ENCODE measurements around the gene ANXA2.

Gene ANXA2

DNA sequence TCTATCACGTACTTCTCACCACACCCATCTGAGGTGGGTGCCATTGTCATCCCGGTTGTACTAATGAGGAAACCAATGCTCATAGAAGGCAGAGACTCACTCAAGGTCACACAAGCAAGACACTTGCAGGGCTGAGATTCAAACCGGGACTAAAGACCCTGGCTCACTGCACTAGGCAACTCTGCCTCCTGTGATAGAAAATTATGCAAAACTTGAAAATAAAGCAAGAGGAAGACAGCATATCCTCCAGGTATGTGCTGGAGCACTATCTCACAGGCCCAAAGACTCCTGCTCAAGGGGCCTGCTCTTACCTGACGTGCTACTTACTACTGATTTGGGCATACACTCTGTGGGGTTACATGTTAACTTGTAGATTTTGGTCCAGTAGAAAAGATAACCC is 25.6 kb downstream of the ANXA2 start:
- no peak overlapping the region for H3K9ac ChIP-seq (ENCODE audit: low read length)
- H3K27ac ChIP-seq (ENCODE audit: low read depth, low read length, poor library complexity, severe bottlenecking), result no peak overlapping the region
- no peaks in the 10 kb centered on the region for H4K20me1 ChIP-seq (ENCODE audit: insufficient read depth, low read length)

DNA sequence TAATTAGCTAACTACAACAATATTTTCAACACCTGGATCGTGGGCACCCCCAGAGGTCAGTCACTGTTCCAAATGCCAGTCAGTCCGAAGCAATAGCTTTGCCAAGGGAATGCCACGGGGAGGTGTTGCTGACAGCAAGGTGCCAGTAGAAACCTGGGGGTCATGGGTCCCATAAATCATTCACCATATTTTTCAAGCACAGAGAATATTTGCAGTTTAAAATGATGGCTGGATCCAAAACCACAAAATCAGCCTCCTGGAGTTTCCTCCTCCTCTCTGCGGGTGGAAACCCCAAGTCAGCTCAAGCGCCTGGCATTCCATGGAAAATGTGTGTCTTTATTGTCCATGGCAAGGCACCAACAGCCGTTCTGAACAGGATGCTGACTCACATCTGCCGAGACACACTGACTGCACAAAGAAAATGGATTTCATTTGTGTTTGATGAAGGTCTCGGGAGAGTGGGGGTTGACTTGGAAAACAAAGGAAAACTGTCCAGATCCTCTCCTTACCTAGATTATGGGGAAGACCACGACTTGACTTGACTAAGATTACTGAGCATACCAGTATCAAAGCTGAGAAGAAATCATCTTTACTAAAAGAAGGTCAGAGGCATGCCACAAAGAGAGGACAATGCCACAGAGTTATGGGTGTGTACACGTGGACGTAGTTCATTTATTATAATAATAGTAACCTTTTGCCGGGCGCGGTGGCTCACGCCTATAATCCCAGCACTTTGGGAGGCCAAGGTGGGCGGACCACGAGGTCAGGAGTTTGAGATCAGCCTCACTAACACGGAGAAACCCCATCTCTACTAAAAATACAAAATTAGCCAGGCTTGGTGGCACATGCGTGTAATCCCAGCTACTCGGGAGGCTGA is 26.4 kb downstream of the ANXA2 start:
- H3K4me1 ChIP-seq (ENCODE audit: insufficient read depth, low read length, severe bottlenecking), result no peaks in the 10 kb centered on the region

More for the DNA sequence above, 25.6 kb downstream of the ANXA2 start:
- Histone ChIP-seq H3K4me1 (ENCODE audit: insufficient read depth, low read length, severe bottlenecking) (no peaks in the 10 kb centered on the region), H3K9me3 (ENCODE audit: low read length) (no peaks in the 10 kb centered on the region), H3F3A (ENCODE audit: insufficient read depth, low read length) (no peaks in the 10 kb centered on the region), H3K79me2 (ENCODE audit: insufficient read depth, low read length) (no peaks in the 10 kb centered on the region), H3K9me2 (ENCODE audit: low read depth, low read length) (no peaks in the 10 kb centered on the region), H3K27me3 (ENCODE audit: insufficient read depth, low read length) (no peaks in the 10 kb centered on the region), H3K36me3 (ENCODE audit: insufficient read depth, low read length) (no peaks in the 10 kb centered on the region), H3K4me3 (ENCODE audit: low read depth, low read length, poor library complexity, severe bottlenecking) (no peak overlapping the region), H3K4me2 (ENCODE audit: low read length) (no peak overlapping the region), H2AFZ (ENCODE audit: low read length) (no peak overlapping the region)
- TF ChIP-seq EZH2 (IDR thresholded peaks at IDR 0.05; ENCODE audit: borderline replicate concordance, low read length), result no peak
- TF ChIP-seq, protein P1, sequence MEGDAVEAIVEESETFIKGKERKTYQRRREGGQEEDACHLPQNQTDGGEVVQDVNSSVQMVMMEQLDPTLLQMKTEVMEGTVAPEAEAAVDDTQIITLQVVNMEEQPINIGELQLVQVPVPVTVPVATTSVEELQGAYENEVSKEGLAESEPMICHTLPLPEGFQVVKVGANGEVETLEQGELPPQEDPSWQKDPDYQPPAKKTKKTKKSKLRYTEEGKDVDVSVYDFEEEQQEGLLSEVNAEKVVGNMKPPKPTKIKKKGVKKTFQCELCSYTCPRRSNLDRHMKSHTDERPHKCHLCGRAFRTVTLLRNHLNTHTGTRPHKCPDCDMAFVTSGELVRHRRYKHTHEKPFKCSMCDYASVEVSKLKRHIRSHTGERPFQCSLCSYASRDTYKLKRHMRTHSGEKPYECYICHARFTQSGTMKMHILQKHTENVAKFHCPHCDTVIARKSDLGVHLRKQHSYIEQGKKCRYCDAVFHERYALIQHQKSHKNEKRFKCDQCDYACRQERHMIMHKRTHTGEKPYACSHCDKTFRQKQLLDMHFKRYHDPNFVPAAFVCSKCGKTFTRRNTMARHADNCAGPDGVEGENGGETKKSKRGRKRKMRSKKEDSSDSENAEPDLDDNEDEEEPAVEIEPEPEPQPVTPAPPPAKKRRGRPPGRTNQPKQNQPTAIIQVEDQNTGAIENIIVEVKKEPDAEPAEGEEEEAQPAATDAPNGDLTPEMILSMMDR (IDR thresholded peaks at IDR 0.05; ENCODE audit: low read length), result no peak

DNA sequence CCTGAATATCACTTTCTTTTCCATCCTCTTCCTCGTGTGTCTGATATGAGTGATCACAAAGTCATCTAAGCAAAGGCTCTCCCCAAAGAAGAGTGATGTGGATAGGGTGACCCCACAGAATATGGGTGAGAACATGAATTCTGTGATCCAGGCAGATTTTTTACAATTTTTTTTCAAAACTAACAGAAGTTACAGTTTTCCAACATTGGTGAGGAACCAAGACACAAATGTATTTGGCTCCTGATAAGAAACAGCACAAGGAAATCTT is 27.0 kb downstream of the ANXA2 start:
- H3K4me3 ChIP-seq (ENCODE audit: low read depth, low read length, poor library complexity, severe bottlenecking), result no peak overlapping the region
- no peaks in the 10 kb centered on the region for H3K9me2 ChIP-seq (ENCODE audit: low read depth, low read length)
- no peaks in the 10 kb centered on the region for H4K20me1 ChIP-seq (ENCODE audit: insufficient read depth, low read length)
- H2AFZ ChIP-seq (ENCODE audit: low read length), result no peak overlapping the region
- no peak overlapping the region for H3K27ac ChIP-seq (ENCODE audit: low read depth, low read length, poor library complexity, severe bottlenecking)
- no peak overlapping the region for H3K9ac ChIP-seq (ENCODE audit: low read length)
- H3K79me2 ChIP-seq (ENCODE audit: insufficient read depth, low read length), result no peaks in the 10 kb centered on the region
- H3K4me1 ChIP-seq (ENCODE audit: insufficient read depth, low read length, severe bottlenecking), result no peaks in the 10 kb centered on the region
- H3K27me3 ChIP-seq (ENCODE audit: insufficient read depth, low read length), result no peaks in the 10 kb centered on the region
- no peaks in the 10 kb centered on the region for H3K36me3 ChIP-seq (ENCODE audit: insufficient read depth, low read length)
- no peaks in the 10 kb centered on the region for H3K9me3 ChIP-seq (ENCODE audit: low read length)
- TF ChIP-seq EZH2 (IDR thresholded peaks at IDR 0.05; ENCODE audit: borderline replicate concordance, low read length), result no peak
- TF ChIP-seq, protein P1 (IDR thresholded peaks at IDR 0.05; ENCODE audit: low read length), result no peak
- no peak overlapping the region for H3K4me2 ChIP-seq (ENCODE audit: low read length)
- H3F3A ChIP-seq (ENCODE audit: insufficient read depth, low read length), result no peaks in the 10 kb centered on the region

More for the DNA sequence above, 26.4 kb downstream of the ANXA2 start:
- no peaks in the 10 kb centered on the region for H3F3A ChIP-seq (ENCODE audit: insufficient read depth, low read length)
- no peaks in the 10 kb centered on the region for H3K79me2 ChIP-seq (ENCODE audit: insufficient read depth, low read length)
- H3K36me3 ChIP-seq (ENCODE audit: insufficient read depth, low read length), result no peaks in the 10 kb centered on the region
- no peak overlapping the region for H3K4me3 ChIP-seq (ENCODE audit: low read depth, low read length, poor library complexity, severe bottlenecking)
- H3K9me3 ChIP-seq (ENCODE audit: low read length), result no peaks in the 10 kb centered on the region
- no peaks in the 10 kb centered on the region for H3K27me3 ChIP-seq (ENCODE audit: insufficient read depth, low read length)
- no peaks in the 10 kb centered on the region for H4K20me1 ChIP-seq (ENCODE audit: insufficient read depth, low read length)
- H3K9ac ChIP-seq (ENCODE audit: low read length), result no peak overlapping the region
- no peak overlapping the region for H3K4me2 ChIP-seq (ENCODE audit: low read length)
- no peak for TF ChIP-seq EZH2 (IDR thresholded peaks at IDR 0.05; ENCODE audit: borderline replicate concordance, low read length)
- TF ChIP-seq, protein P1 (IDR thresholded peaks at IDR 0.05; ENCODE audit: low read length), result no peak
- H3K27ac ChIP-seq (ENCODE audit: low read depth, low read length, poor library complexity, severe bottlenecking), result no peak overlapping the region
- H2AFZ ChIP-seq (ENCODE audit: low read length), result no peak overlapping the region
- H3K9me2 ChIP-seq (ENCODE audit: low read depth, low read length), result no peaks in the 10 kb centered on the region

Data from OCI-LY1 (cell line).